Endothelial cell of umbilical vein (primary cell): ENCODE data around the gene MYO5B. TPM values are rescaled to one million over a fixed set of nuclear protein-coding genes. Genes with fewer than 3 reads are reported as not detected.

ENCODE experiments used
- BruUV-seq: library from RNA; stranded (reverse); fragments of 400-500 nt; replicated peaks from 2 replicates; lab custom pipeline; 2021; lab: Mats Ljungman, UMichigan
- CTCF ChIA-PET: fragments of 300-600, 350-600 bp; sonication (Branson Sonifier 250); formaldehyde crosslinking; loops from one replicate; lab custom pipeline; 2021; ENCODE audit warnings: antibody characterized with exemption, inconsistent platforms; lab: Charles Lee
- POLR2A ChIA-PET: fragments of 300-600, 350-600 bp; sonication (Branson Sonifier 250); formaldehyde crosslinking; loops from one replicate; lab custom pipeline; 2021; ENCODE audit warnings: antibody characterized with exemption, inconsistent platforms; lab: Charles Lee
- DNase-seq: peaks from one replicate; pipeline ENCODE4 v3.0.0-alpha.2; 2011; ENCODE audit warnings: low read depth, low spot score
- FAIRE-seq: peaks from 2 replicates; lab custom pipeline; 2011; peaks lifted over from hg19 to GRCh38; lab: Jason Lieb, UNC
- H2AFZ ChIP-seq: 2 replicates; pipeline ENCODE4 v1.6.0; 2012; ENCODE audit warnings: low read depth, low read length, control low read depth, inconsistent platforms
- H3K27ac ChIP-seq: 2 replicates; pipeline ENCODE4 v1.5.1; 2011; ENCODE audit warnings: low read depth, mild to moderate bottlenecking, control low read depth, low read length, moderate library complexity; ENCODE audit not compliant: insufficient read depth
- H3K27me3 ChIP-seq, 2 experiments: 2 replicates each; pipeline versions ENCODE4 v1.6.0 to v1.6.1; 2011; ENCODE audit warnings: low read length in 2 of 2, mixed read lengths in 1 of 2; ENCODE audit not compliant: control insufficient read depth in 2 of 2, insufficient read depth in 2 of 2
- H3K36me3 ChIP-seq, 2 experiments: 2 replicates in 1 of 2; 3 replicates in 1 of 2; pipeline ENCODE4 v1.5.1; 2011; ENCODE audit warnings: low read length in 2 of 2, mild to moderate bottlenecking in 1 of 2, moderate library complexity in 1 of 2; ENCODE audit not compliant: control insufficient read depth in 2 of 2, insufficient read depth in 2 of 2; ENCODE audit errors: extremely low read depth in 1 of 2
- H3K4me1 ChIP-seq: 3 replicates; pipeline ENCODE4 v1.5.1; 2011; ENCODE audit warnings: mild to moderate bottlenecking, low read length; ENCODE audit not compliant: control insufficient read depth, insufficient read depth; ENCODE audit errors: extremely low read depth
- H3K4me2 ChIP-seq: 2 replicates; pipeline ENCODE4 v1.6.1; 2011; ENCODE audit warnings: low read length, control low read depth, mixed read lengths; ENCODE audit not compliant: insufficient read depth
- H3K4me3 ChIP-seq, 3 experiments: fragments of 200-600 bp in 1 of 3; sonication (generic), shearing (Covaris generic) in 1 of 3; replicated peaks in 1 of 3; 2 replicates each; pipeline ENCODE4 v1.5.1; 2011 to 2016; ENCODE audit warnings: control low read depth in 3 of 3, low read length in 3 of 3, mild to moderate bottlenecking in 2 of 3, inconsistent platforms in 1 of 3, low read depth in 1 of 3, moderate library complexity in 1 of 3; ENCODE audit not compliant: insufficient read depth in 1 of 3
- H3K79me2 ChIP-seq: 2 replicates; pipeline ENCODE4 v1.6.0; 2012; ENCODE audit warnings: low read length, inconsistent platforms; ENCODE audit not compliant: control insufficient read depth, insufficient read depth
- H3K9ac ChIP-seq: replicated peaks from 2 replicates; pipeline ENCODE3; 2011; ENCODE audit warnings: low read length, control low read depth; ENCODE audit not compliant: insufficient read depth; ENCODE audit errors: extremely low read depth
- H3K9me1 ChIP-seq: replicated peaks from 3 replicates; pipeline ENCODE4 v1.6.0; 2011; ENCODE audit warnings: mild to moderate bottlenecking, low read length; ENCODE audit not compliant: control insufficient read depth, insufficient read depth; ENCODE audit errors: extremely low read depth
- H3K9me3 ChIP-seq: replicated peaks from 2 replicates; pipeline ENCODE4 v1.5.1; 2012; ENCODE audit warnings: low read length, inconsistent platforms; ENCODE audit not compliant: control insufficient read depth, insufficient read depth
- H4K20me1 ChIP-seq: replicated peaks from 2 replicates; pipeline ENCODE3; 2011; ENCODE audit warnings: mild to moderate bottlenecking, low read length; ENCODE audit not compliant: control insufficient read depth, insufficient read depth; ENCODE audit errors: extremely low read depth
- EZH2 ChIP-seq: IDR thresholded peaks from 2 replicates; pipeline ENCODE4 v1.6.1; 2012; ENCODE audit warnings: borderline replicate concordance, low read depth, mild to moderate bottlenecking, moderate library complexity, low read length, inconsistent platforms; ENCODE audit not compliant: severe bottlenecking
- FOS ChIP-seq: IDR thresholded peaks from 2 replicates; pipeline ENCODE4 v1.6.1; 2011; ENCODE audit warnings: mild to moderate bottlenecking, low read length, moderate library complexity, borderline replicate concordance; ENCODE audit not compliant: insufficient read depth
- GATA2 ChIP-seq: IDR thresholded peaks from 2 replicates; pipeline ENCODE4 v1.7.0; 2011; ENCODE audit warnings: low read depth, mild to moderate bottlenecking, moderate library complexity, mixed read lengths, low read length; ENCODE audit not compliant: insufficient read length, insufficient read depth
- POLR2A ChIP-seq: IDR thresholded peaks from 2 replicates; pipeline ENCODE4 v1.6.1; 2012; ENCODE audit warnings: low read depth, mild to moderate bottlenecking, control low read depth, low read length
- POLR2AphosphoS5 ChIP-seq: IDR thresholded peaks from 2 replicates; pipeline ENCODE4 v1.6.1; 2012; ENCODE audit warnings: low read depth, mild to moderate bottlenecking, control low read depth, low read length, moderate library complexity; ENCODE audit not compliant: insufficient read depth
- dilution Hi-C: fragments of 300-500 bp; cut with MboI; formaldehyde crosslinking; loops from one replicate; pipeline ENCODE4 v1.15.0; 2019; ENCODE audit warnings: low sequenced_read_pairs; ENCODE audit not compliant: extremely low pct_ligation_motif_present
- intact Hi-C: fragments of 100-400 bp; cut with micrococcal nuclease; formaldehyde crosslinking; loops from one replicate; pipeline ENCODE4 v1.10.0; 2022
- polyA plus RNA-seq, 4 experiments: library from polyadenylated mRNA; depleted of rRNA in 3 of 4; stranded (reverse) in 3 of 4; unstranded in 1 of 4; fragments of >200 nt; gene quantifications; 2 replicates each; pipeline versions ENCODE4 v1.2.1 to v1.2.3, GENCODE V29; 2011 to 2012; ENCODE audit warnings: missing spikeins in 1 of 4
- total RNA-seq: library from RNA; stranded (reverse); gene quantifications from 2 replicates; pipeline ENCODE4 v1.2.3, GENCODE V29; 2021
- TF ChIP-seq, protein P1 (sequence below), 2 donors: IDR thresholded peaks; 1 replicate in 1 of 2; 2 replicates in 1 of 2; pipeline ENCODE4 v1.5.1; 2011; ENCODE audit warnings: low read length in 2 of 2, mild to moderate bottlenecking in 2 of 2, moderate library complexity in 2 of 2, control low read depth in 1 of 2, inconsistent platforms in 1 of 2, low read depth in 1 of 2; ENCODE audit not compliant: insufficient read depth in 1 of 2; ENCODE audit errors: extremely low read depth in 1 of 2

MYO5B gene
- total and polyA plus RNA-seq, 2 donors (not counting 3 experiments of a cell fraction or from before 2014, with no cell fraction given), result 0.54 to 1.1 TPM

DNA sequence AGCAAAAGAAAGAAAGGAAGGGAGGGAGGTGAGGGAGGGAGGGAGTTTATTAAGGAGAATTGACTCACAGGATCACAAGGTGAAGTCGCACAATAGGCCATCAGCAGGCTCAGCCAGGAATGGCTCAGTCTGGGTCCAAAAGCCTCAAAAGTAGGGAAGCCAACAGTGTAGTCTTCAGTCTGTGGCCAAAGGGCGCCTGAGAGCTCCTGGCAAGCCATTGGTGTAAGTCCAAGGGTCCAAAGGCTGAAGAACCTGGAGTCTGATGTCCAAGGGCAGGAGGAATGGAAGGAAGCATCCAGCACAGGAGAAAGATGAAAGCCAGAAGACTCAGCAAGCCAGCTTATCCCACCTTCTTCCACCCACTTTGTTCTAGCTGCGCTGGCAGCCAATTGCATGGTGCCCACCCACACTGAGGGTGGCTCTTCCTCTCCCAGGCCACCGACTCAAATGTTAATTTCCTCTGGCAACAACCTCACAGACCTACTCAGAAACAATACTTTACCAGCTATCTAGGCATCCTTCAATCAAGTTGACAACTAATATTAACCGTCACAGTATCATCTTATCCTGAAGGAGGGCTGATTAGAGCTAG lies 375.8 kb downstream of the MYO5B start:
- no TSS peak for BruUV-seq
- Histone ChIP-seq H3K9me3 (no peaks in the 10 kb centered on the region), H3K27ac (no peak overlapping the region), H3K79me2 (no peaks in the 10 kb centered on the region), H4K20me1 (no peaks in the 10 kb centered on the region), H3K36me3 (no peaks in the 10 kb centered on the region), H3K27me3 (no peaks in the 10 kb centered on the region), H3K9ac (no peak overlapping the region), H3K4me3 (no peak overlapping the region), H3K9me1 (no peaks in the 10 kb centered on the region), H2AFZ (no peak overlapping the region), H3K4me2 (no peak overlapping the region), H3K4me1 (peaks cover 3% of the 10 kb centered on the region)
- FAIRE-seq (no peak), DNase-seq (no peak)
- dilution Hi-C loops, result no loop called here
- POLR2A ChIA-PET, result no interaction called here
- intact Hi-C loops, result no loop called here
- CTCF ChIA-PET, result interaction anchor here (0.6 to 2.2 kb wide), 2 partner anchors 39 to 1636 kb away, joined by 3 to 9 read pairs; no protein-coding TSS in a partner anchor
- no peak for TF ChIP-seq GATA2

DNA sequence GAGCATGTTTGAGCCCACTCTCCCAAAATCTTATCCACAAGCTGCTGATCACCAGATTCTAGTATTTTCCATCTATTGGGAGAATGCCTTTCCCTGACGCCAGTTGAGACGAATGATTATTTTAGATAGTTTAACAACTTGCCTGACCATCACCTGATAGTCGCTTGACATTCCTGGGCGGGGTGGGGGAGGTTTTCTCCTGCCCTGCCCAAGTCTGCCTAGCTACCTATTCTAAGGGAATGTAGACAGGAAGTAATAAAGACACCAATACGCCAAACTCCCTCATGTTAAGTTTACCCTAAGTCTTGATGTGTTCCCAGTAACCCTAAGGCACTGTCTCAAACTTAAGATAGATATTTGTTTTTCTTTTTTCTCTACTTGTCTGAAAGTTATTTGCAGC lies 377.0 kb downstream of the MYO5B start:
- CTCF ChIA-PET, result no interaction called here
- no peak for FAIRE-seq
- intact Hi-C loops, result no loop called here

More for the DNA sequence above, 377.0 kb downstream of the MYO5B start:
- no peak for DNase-seq
- H3K27ac ChIP-seq, result no peak overlapping the region
- H3K9me1 ChIP-seq, result no peaks in the 10 kb centered on the region
- no peak overlapping the region for H3K9ac ChIP-seq
- no peak for TF ChIP-seq POLR2AphosphoS5
- TF ChIP-seq POLR2A, result no peak
- TF ChIP-seq GATA2, result no peak
- no peak for TF ChIP-seq FOS
- TF ChIP-seq, protein P1, sequence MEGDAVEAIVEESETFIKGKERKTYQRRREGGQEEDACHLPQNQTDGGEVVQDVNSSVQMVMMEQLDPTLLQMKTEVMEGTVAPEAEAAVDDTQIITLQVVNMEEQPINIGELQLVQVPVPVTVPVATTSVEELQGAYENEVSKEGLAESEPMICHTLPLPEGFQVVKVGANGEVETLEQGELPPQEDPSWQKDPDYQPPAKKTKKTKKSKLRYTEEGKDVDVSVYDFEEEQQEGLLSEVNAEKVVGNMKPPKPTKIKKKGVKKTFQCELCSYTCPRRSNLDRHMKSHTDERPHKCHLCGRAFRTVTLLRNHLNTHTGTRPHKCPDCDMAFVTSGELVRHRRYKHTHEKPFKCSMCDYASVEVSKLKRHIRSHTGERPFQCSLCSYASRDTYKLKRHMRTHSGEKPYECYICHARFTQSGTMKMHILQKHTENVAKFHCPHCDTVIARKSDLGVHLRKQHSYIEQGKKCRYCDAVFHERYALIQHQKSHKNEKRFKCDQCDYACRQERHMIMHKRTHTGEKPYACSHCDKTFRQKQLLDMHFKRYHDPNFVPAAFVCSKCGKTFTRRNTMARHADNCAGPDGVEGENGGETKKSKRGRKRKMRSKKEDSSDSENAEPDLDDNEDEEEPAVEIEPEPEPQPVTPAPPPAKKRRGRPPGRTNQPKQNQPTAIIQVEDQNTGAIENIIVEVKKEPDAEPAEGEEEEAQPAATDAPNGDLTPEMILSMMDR (IDR thresholded peaks at IDR 0.05; ENCODE audit: extremely low read depth in 1 of 2, insufficient read depth in 1 of 2, low read depth in 1 of 2, low read length in 2 of 2), result no peak
- TF ChIP-seq EZH2, result no peak
- H2AFZ ChIP-seq, result no peak overlapping the region
- no peaks in the 10 kb centered on the region for H3K27me3 ChIP-seq
- dilution Hi-C loops, result no loop called here
- H4K20me1 ChIP-seq, result no peaks in the 10 kb centered on the region
- no peak overlapping the region for H3K4me3 ChIP-seq
- no peaks in the 10 kb centered on the region for H3K9me3 ChIP-seq
- POLR2A ChIA-PET, result no interaction called here
- no peak overlapping the region for H3K4me2 ChIP-seq
- BruUV-seq, result no TSS peak
- H3K36me3 ChIP-seq, result no peaks in the 10 kb centered on the region
- no peaks in the 10 kb centered on the region for H3K79me2 ChIP-seq
- H3K4me1 ChIP-seq, result peaks cover 3% of the 10 kb centered on the region
